Neural progenitor cell (in vitro differentiated cells): ENCODE results near the gene CARS2.

Source experiments
- EZH2 ChIP-seq: fragments of 200-600 bp; sonication (generic); IDR thresholded peaks from 2 replicates; pipeline ENCODE4 v1.6.1; 2017; ENCODE audit warnings: antibody characterized with exemption, mild to moderate bottlenecking, moderate library complexity
- EZH2phosphoT487 ChIP-seq: fragments of 200-600 bp; sonication (generic); IDR thresholded peaks from 2 replicates; pipeline ENCODE4 v1.6.1; 2017; ENCODE audit warnings: antibody characterized with exemption
- TF ChIP-seq, protein P1 (sequence below): fragments of 200-600 bp; sonication (generic); IDR thresholded peaks from 2 replicates; pipeline ENCODE4 v1.5.1; 2017; ENCODE audit warnings: antibody characterized with exemption, mild to moderate bottlenecking

GRCh38 chr13:110592665-110593064 is 113.3 kb downstream of the CARS2 start:
- TF ChIP-seq, protein P1, sequence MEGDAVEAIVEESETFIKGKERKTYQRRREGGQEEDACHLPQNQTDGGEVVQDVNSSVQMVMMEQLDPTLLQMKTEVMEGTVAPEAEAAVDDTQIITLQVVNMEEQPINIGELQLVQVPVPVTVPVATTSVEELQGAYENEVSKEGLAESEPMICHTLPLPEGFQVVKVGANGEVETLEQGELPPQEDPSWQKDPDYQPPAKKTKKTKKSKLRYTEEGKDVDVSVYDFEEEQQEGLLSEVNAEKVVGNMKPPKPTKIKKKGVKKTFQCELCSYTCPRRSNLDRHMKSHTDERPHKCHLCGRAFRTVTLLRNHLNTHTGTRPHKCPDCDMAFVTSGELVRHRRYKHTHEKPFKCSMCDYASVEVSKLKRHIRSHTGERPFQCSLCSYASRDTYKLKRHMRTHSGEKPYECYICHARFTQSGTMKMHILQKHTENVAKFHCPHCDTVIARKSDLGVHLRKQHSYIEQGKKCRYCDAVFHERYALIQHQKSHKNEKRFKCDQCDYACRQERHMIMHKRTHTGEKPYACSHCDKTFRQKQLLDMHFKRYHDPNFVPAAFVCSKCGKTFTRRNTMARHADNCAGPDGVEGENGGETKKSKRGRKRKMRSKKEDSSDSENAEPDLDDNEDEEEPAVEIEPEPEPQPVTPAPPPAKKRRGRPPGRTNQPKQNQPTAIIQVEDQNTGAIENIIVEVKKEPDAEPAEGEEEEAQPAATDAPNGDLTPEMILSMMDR = no peak
- TF ChIP-seq EZH2phosphoT487 = no peak
- TF ChIP-seq EZH2 = no peak
